Measurements from ENCODE around the gene POSTN.

POSTN gene

GRCh38 chr13:37598597-37598996 lies at the start of gene POSTN:
Gene POSTN, minus strand, starts transcription at chr13:37598768. Its CDS starts 42 bp downstream, at chr13:37598726.
- DNase-seq = no peak

- DNase-seq = no peak
Observed at GRCh38 chr13:37647031-37647650, 48.6 kb upstream of the POSTN start.

- DNase-seq = no peak
Observed at GRCh38 chr13:37646531-37646930, 48.0 kb upstream of the POSTN start.

GRCh38 chr13:37645181-37645740 lies 46.7 kb upstream of the POSTN start:
- DNase-seq = no peak

- DNase-seq = no peak
Observed at GRCh38 chr13:37641391-37641790, 42.8 kb upstream of the POSTN start.

GRCh38 chr13:37640499-37640898 lies 41.9 kb upstream of the POSTN start:
- peak; percentile 4 for DNase-seq

- no peak for DNase-seq
Observed at GRCh38 chr13:37636701-37637100, 38.1 kb upstream of the POSTN start.

GRCh38 chr13:37632294-37632693 lies 33.7 kb upstream of the POSTN start:
- no peak for DNase-seq

GRCh38 chr13:37627428-37627827 lies 28.9 kb upstream of the POSTN start:
- DNase-seq = no peak

GRCh38 chr13:37621811-37622361 lies 23.3 kb upstream of the POSTN start:
- no peak for DNase-seq

- DNase-seq = no peak
Observed at GRCh38 chr13:37618554-37618953, 20.0 kb upstream of the POSTN start.

- no peak for DNase-seq
Observed at GRCh38 chr13:37617173-37617572, 18.6 kb upstream of the POSTN start.

- no peak for DNase-seq
Observed at GRCh38 chr13:37616131-37616530, 17.6 kb upstream of the POSTN start.

- DNase-seq = no peak
Observed at GRCh38 chr13:37615276-37615675, 16.7 kb upstream of the POSTN start.

GRCh38 chr13:37613638-37614037 lies 15.1 kb upstream of the POSTN start:
- no peak for DNase-seq

- DNase-seq = no peak
Observed at GRCh38 chr13:37613236-37613635, 14.7 kb upstream of the POSTN start.

- DNase-seq = no peak
Observed at GRCh38 chr13:37608750-37609339, 10.3 kb upstream of the POSTN start.

GRCh38 chr13:37602733-37603381 lies 4.3 kb upstream of the POSTN start:
- no peak for DNase-seq

- DNase-seq = no peak
Observed at GRCh38 chr13:37601648-37602440, 3.3 kb upstream of the POSTN start.

- no peak for DNase-seq
Observed at GRCh38 chr13:37599519-37599918, 951 bp upstream of the POSTN start.

GRCh38 chr13:37597477-37598025 lies 1.0 kb downstream of the POSTN start:
- DNase-seq = no peak

- DNase-seq = no peak
Observed at GRCh38 chr13:37596805-37597204, 1.8 kb downstream of the POSTN start.

- DNase-seq = no peak
Observed at GRCh38 chr13:37595162-37595561, 3.4 kb downstream of the POSTN start.
